ENCODE results near the gene ZNF213.

The ZNF213 gene

DNA sequence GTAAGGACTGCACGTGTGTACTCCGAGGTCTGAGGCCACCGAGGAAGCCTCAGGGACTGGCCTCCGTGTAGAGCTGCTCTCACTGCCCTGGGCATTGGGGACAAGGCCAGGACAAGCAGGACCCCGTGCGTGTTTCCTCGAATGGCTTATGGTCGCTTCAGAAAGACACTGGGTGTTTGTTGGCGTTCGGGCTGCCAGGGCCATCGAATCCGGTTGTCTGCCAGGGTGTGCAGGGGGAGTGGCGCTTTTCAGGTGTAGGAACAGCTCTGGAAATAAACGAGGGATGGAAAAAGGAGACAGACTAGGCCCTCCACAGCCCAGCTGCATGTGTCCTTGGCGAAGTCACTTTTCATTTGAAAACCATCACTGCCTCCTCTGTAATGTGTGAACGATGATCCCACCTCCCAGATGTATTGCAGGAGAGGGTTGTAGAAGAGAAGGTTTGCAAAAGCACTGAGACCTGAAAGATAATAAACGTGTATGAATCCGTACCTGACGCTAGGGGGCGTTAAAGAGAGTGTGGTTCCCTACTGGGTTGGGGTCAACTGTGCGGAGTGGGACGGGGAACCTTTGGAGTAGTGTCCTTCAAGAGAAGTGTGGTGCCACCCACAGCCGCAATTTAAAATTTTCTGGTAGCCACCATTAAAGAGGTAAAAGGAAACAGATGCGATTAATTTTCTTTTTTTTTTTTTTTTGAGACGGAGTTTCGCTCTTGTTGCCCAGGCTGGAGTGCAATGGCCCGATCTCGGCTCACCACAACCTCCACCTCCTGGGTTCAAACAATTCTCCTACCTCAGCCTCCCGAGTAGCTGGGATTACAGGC is 33.6 kb upstream of the ZNF213 start:
- DNase-seq (ENCODE audit: low read depth in 2 of 2) = no peak

- DNase-seq (ENCODE audit: low read depth in 2 of 2) = no peak
These were observed 32.9 kb upstream of the ZNF213 start for GRCh38 chr16:3101841-3102470.

- DNase-seq (ENCODE audit: low read depth in 2 of 2) = peak; percentile 89 to 90
These were observed 28.5 kb upstream of the ZNF213 start for GRCh38 chr16:3106205-3106928.

DNA sequence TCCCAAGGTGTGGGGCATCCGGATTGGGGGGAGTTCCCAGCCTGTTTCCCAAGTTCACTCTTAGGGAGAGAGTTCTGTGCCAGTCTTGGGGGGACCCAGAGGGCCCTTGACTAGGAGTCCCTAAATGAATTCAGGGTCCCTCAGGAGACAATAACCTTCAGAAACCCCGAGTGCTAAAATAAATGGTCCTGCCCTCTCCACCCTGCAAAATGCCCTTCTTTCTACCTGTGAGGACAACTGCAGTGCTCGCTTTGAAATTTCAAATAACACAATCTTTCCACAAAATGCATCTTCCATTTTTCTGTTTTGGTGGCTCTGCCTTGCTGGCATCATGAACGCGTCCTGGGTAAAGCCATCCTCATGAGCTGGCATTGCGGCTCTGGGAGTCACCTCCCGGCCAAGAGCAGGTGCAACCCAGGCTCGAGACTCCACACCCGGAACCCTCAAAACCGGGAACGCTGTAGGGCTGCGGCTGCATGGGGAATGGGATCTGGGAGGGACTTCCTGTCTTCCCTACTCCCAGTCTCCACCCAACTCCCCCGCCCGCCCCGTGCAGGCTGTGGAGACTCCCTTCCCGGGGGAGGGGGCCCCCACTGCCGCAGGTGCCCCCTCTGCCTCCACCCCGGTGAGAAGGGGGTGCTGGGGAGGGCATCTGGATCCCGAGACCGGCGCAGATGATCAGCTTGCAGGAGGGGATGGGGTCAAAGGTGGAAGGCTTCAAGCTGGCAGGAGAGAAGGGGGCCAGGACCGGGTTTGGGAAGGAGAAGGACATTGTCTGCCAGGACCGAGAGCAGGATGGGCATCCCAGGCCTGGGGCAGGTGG is 22.6 kb upstream of the ZNF213 start, which contains the start of gene ZNF205:
TSS of gene ZNF205 (plus strand) at position 529 of the 823 bp plus-strand sequence. CDS start 845 bp downstream, outside the sequence.
- DNase-seq (ENCODE audit: low read depth in 2 of 2) = no peak

- DNase-seq (ENCODE audit: low read depth in 2 of 2) = no peak
These were observed 21.8 kb upstream of the ZNF213 start for GRCh38 chr16:3112881-3113574.

GRCh38 chr16:3113765-3114479 is 20.9 kb upstream of the ZNF213 start:
- DNase-seq (ENCODE audit: low read depth in 2 of 2) = no peak

- DNase-seq (ENCODE audit: low read depth in 2 of 2) = no peak
These were observed 19.8 kb upstream of the ZNF213 start for GRCh38 chr16:3115003-3115402.

GRCh38 chr16:3115561-3115960 is 19.3 kb upstream of the ZNF213 start:
- DNase-seq (ENCODE audit: low read depth in 2 of 2) = no peak

- DNase-seq (ENCODE audit: low read depth in 2 of 2) = no peak
These were observed 16.5 kb upstream of the ZNF213 start for GRCh38 chr16:3118204-3118790.

DNA sequence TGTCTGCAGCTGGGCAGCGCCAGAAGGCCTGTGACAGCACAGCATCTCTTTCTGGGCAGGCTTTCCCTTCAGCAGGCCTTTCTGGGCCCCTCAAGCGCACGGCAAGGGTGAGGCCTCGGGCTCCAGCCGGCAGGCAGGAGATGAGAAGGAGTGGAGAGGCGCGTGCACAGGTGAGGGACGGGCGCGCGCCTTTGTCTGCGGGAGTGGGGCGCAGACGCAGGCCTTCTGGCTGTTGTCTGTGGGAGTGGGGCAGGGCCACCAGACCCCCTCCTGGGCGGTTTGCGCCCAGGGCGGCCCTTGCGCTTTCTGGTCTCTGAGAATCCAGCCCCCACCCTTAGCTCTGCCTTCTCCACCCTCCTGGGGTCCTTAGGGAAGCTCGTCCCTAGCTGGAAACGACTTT is 16.0 kb upstream of the ZNF213 start:
- no peak for DNase-seq (ENCODE audit: low read depth in 2 of 2)

- no peak for DNase-seq (ENCODE audit: low read depth in 2 of 2)
These were observed 15.5 kb upstream of the ZNF213 start for GRCh38 chr16:3119286-3119685.

DNA sequence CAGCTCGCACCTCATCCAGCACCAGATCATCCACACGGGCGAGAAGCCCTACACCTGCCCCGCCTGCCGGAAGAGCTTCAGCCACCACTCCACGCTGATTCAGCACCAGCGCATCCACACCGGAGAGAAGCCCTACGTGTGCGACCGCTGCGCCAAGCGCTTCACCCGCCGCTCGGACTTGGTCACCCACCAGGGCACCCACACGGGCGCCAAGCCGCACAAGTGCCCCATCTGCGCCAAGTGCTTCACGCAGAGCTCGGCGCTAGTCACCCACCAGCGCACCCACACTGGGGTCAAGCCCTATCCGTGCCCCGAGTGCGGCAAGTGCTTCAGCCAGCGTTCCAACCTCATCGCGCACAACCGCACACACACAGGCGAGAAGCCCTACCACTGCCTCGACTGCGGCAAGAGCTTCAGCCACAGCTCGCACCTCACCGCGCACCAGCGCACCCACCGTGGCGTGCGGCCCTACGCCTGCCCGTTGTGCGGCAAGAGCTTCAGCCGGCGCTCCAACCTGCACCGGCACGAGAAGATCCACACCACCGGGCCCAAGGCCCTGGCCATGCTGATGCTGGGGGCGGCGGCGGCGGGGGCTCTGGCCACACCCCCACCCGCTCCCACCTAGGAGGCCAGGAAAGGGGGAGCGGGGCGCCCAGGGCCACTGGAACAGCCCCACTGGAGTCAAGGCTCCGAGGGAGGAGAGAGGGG is 15.0 kb upstream of the ZNF213 start:
- DNase-seq (ENCODE audit: low read depth in 2 of 2) = no peak

DNA sequence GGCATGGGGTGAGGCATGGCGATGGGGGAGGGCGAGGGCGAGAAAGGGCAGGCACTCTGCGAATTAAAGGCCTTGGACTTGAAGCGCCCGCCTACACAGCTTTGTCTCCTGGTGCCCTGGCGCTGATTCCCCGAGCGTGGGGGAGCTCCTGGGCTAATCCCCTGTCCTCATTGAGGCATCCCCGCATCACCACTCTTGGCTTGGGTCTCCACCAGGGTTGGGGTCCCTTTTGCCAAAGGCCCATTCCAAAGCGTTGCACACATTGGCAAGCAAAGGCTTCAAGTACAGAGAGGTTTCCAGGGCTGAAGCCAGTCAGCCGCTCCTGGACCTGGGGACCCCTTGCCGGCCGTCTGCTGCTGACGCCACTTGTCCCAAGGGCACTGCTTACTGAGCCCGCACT is 14.4 kb upstream of the ZNF213 start:
- no peak for DNase-seq (ENCODE audit: low read depth in 2 of 2)

DNA sequence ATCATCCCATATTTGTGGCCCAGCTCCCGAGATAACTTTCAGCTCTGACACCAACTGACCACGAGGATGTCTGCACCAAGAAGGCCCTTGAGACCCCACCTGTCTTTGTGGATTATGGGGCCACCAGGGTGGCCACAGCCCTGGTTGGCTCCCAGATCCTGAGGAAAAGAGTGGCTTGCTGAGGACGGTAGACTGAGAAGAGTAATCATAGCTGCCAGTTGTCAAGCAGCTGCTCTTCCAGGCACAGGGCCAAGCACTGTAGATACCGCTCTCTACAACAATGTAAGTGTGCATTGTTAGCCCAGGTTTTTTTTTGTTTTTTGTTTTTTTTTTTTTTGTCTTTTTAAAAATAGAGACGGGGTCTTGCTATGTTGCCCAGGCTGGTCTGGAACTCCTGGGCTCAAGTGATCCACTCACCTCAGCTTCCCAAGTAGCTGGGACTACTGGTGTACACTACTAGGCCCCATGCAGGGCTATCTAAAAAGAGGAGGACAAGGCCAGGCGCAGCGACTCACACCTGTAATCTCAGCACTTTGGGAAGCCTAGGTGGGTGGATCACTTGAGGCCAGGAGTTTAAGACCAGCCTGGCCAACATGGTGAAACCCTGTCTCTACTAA is 12.9 kb upstream of the ZNF213 start:
- DNase-seq (ENCODE audit: low read depth in 2 of 2) = no peak

DNA sequence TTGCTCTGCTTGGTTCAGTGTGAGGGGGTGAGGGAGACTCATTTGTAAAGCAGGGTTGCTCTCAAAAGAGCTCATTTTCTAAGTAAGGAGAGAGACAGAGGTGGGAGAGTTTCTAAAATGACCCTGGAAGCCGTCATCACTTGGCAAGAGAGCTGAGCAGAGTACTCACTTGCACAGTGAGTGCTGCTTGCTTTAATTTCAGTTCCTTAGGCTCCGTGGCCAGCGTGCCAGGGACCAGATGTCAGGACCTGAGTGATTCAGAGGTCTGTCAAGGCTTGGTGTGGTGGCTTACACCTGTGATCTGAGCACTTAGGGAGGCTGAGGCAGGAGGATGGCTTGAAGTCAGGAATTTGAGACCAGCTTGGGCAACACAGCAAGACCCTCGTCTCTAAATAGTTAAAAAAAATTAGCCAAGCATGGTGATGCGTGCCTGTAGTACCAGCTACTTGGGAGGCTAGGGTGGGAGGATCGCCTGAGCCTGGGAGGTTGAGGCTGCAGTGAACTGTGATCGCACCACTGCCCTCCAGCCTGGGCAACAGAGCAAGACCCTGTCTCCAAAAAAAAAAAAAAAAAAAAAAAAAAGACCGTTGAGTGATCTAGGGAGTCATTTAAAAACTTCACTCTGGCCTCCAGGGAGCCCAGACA is 11.8 kb upstream of the ZNF213 start:
- no peak for DNase-seq (ENCODE audit: low read depth in 2 of 2)

GRCh38 chr16:3123986-3124886 is 10.6 kb upstream of the ZNF213 start:
- peak; percentile 97 for DNase-seq (ENCODE audit: low read depth in 2 of 2)

DNA sequence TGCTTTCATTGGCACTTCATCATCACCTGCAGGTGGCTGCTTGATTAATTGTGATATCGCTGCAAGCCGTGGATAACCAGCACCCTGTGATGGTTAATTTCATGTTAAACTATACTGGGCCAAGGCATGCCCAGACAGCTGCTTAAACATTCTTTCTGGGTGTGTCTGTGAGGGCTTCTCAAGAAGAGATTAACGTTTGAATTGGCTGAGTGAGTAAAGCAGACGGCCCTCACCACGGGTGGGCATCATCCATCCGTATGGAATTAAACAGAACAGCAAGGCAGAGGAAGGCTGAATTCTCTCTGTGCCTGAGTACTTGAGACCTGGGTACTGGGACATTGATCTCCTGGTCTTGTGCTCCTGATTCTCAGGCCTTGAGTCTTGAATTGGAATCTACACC is 7.1 kb upstream of the ZNF213 start:
- DNase-seq (ENCODE audit: low read depth in 2 of 2) = no peak

All from stimulated activated CD8-positive, alpha-beta memory T cell treated with anti-CD3 and anti-CD28 coated beads, Interleukin-2, amount 100 ng/mL, for 48 hours (primary cell).